Kasumi-1 (cell line): Measurements from ENCODE around the gene EXOC3L1.

ENCODE experiments used
- DNase-seq, 2 experiments: peaks; one replicate each; lab custom pipeline; 2025; lab: John Stamatoyannopoulos, UW

The EXOC3L1 gene

GRCh38 chr16:67198238-67198734 lies 8.3 kb upstream of the EXOC3L1 start:
- peak; percentile 57 to 64 for DNase-seq

GRCh38 chr16:67197704-67198103 lies 7.8 kb upstream of the EXOC3L1 start:
- no peak for DNase-seq

DNA sequence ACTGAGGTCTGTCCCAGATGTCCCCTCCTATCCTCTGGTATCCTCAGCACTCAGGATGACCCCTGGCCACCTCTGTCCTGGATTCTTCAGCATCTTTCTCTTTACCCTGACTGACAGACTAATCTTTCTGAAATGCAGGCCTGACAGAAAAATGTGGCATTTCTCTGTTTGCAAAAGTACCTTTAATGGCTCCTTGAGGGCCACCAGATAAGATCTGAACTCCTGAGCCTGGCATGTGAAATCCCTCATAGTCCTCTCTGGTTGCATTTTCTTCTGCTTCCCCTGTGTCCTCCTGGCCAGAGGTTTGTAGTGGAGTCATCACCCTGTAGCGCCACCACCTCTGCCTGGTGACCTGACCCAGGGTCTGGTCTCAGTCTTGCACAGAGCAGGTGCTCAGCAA lies 6.9 kb upstream of the EXOC3L1 start:
- no peak for DNase-seq

DNA sequence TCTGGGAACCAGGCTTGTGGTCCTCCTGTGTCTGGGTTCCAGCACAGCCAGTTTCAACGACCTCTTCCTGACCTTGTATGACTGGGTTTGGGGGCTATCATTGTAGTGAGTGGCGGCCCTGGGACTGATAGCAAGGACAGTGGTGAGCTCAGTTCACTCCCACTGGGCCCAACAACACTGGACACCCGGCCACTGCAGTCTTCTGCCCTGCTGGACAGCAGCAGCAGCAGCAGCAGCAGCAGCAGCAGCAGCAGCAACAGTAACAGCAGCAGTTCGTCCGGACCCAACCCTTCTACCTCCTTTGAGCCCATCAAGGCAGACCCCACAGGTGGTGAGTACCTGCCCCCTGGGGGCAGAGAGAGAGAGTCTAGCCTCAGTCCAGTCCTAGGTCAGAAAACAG lies 5.7 kb upstream of the EXOC3L1 start:
- no peak for DNase-seq

DNA sequence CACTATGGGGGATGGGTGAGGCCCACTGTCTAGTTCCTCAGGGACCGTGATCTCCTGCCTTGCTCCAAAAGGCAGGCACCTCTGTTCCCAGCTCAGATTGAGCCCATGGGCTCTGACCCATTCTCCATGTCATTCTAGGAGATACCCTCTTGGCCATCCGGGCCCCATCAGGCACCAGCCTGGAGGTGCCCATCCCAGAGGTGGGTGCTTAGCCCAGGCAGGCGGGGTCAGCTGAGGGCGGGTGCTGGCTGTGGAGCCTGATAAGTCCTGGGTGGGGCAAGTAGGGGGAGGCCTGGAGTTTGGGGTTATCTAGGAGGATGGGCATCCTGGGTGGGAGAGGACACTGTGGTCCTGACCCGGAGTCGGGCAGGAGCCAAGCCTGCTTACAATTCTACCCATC lies 4.3 kb upstream of the EXOC3L1 start:
- no peak for DNase-seq

DNA sequence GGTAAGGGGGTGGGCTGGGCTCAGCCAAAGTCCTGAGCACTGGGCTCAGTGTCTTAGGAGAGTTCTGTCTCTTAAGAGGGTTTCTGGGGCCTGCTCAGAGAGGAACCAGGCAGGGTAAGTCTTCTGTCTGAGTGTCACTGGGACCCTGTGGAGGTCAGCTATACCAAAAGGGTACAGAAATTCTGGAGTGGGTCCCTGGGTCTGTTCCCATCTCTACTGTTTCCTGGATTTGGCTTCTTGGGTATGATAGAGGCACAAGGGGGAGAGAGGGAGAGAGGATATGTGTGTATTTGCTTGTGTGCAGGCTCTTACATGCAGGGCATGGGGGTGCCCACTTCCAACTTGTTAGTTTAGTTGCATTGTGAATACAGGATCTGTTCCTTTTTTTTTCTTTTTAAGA lies 3.6 kb upstream of the EXOC3L1 start:
- DNase-seq, result no peak

DNA sequence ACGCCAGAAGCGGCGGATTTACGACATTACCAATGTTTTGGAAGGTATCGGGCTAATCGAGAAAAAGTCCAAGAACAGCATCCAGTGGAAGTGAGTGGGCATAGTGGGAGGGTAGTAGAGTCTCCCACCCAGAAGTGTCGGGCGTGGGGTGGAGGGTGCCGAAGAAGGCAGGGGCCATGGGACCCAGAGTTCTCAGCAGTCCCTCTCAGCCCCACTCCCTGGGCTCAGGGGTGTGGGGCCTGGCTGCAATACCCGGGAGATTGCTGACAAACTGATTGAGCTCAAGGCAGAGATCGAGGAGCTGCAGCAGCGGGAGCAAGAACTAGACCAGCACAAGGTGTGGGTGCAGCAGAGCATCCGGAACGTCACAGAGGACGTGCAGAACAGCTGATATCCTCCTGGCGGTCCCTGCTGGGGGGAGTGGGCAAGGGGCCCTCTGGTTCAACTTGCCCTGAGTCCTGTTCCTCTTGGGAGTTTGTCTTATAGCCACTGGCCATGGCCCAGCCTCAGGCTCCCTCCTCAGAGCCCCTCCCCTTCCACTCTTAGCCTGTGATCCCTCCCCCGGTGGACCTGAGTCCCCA lies 2.9 kb upstream of the EXOC3L1 start:
- DNase-seq, result no peak

- DNase-seq, result peak; percentile 94
Measured at GRCh38 chr16:67191995-67192681, 2.2 kb upstream of the EXOC3L1 start, which contains the start of gene E2F4. Gene E2F4 (plus strand): TSS chr16:67192155. CDS start chr16:67192228, 73 bp downstream.

- no peak for DNase-seq
Measured at GRCh38 chr16:67191411-67191994, 1.6 kb upstream of the EXOC3L1 start.

GRCh38 chr16:67190448-67191399 lies 788 bp upstream of the EXOC3L1 start:
- no peak for DNase-seq

- no peak for DNase-seq
Measured at GRCh38 chr16:67188798-67189197, 1.1 kb downstream of the EXOC3L1 start.

GRCh38 chr16:67188323-67188722 lies 1.6 kb downstream of the EXOC3L1 start:
- DNase-seq, result no peak

DNA sequence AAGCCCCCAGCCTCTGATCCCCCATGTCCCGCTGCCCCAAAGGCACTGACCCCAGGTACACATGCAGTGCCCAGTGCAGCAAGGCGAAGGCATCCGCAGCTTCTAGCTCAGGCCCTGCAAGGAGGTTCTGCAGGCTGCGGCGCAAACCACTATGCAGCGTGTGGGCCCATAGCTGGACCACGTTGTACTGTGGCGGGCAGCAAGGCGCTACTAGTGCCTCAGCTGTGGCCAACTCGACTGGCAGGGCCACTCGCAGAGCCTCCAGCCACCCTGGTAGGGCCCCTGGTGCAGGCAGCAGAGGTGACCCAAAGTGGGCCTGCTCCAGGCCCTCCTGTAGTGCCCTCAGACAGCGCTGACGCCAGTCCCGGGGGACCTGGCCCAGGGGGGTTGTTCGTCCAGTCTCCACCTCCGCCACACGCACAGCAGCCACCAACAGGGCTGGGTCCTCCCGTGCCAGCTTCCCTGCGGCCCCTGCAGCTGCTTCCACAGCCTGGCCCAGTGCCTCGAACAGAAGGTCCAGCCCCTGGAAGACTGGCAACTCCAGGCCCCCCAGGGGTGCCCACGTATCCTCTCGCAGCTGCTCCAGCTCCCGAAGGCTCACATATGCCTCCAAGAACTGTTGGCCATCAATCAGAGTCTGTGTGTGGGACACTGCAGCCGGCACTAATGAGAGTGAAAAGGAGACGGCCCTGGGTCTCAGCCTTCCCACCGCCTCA lies 2.6 kb downstream of the EXOC3L1 start:
- DNase-seq, result no peak

DNA sequence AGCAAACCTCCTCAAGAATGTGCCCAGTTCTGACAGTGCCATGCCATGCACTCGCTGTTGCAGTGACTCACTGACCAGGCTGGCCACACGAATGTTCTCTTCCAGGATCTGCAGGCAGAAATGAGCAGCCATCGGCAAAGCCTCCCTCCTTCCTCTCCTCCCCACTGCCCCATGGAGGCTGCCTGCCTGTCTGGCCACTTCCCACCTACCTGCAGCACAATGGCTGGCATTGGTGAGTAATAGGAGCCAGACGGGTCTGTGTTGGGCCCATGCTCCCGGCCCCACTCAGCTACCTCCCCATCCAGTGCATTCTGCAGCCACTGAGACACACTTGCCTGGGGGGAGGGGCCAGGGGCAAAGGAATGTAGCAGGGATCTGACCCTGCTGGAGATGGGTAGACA lies 3.4 kb downstream of the EXOC3L1 start:
- no peak for DNase-seq

- no peak for DNase-seq
Measured at GRCh38 chr16:67185651-67186134, 4.2 kb downstream of the EXOC3L1 start.

DNA sequence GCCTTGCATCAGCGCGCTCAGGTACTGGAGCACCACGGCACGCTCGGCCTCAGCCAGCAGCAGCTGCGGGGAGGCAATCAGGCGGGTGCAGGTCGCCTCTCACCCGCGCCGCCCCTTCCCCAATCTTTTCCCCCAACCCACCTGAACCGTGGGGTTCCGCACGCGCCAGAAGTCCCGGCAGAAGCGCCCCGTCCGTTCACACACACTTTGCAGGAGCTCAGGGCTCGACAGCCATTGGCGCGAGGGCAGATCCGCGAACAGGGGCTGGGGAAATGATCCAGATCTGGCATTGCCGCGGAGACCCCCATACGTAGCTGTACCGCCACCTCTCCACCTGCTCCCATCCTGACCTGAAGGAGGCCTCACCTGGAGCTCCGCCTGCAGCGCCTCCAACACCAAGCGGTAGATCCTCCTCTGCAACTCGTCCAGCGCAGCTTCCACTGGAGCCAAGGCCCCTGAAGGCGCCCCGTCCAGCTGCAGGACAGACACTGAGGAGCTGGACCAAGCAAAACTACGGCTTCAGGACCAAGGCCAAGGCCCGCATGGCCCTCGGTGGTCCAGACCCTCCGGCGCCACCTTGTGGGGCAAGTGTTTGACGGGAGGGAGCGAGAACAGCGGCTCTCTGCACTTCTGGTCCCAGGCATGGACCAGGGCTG lies 4.8 kb downstream of the EXOC3L1 start:
- peak; percentile 75 to 77 for DNase-seq

GRCh38 chr16:67184453-67184994 lies 5.4 kb downstream of the EXOC3L1 start:
- DNase-seq, result no peak

DNA sequence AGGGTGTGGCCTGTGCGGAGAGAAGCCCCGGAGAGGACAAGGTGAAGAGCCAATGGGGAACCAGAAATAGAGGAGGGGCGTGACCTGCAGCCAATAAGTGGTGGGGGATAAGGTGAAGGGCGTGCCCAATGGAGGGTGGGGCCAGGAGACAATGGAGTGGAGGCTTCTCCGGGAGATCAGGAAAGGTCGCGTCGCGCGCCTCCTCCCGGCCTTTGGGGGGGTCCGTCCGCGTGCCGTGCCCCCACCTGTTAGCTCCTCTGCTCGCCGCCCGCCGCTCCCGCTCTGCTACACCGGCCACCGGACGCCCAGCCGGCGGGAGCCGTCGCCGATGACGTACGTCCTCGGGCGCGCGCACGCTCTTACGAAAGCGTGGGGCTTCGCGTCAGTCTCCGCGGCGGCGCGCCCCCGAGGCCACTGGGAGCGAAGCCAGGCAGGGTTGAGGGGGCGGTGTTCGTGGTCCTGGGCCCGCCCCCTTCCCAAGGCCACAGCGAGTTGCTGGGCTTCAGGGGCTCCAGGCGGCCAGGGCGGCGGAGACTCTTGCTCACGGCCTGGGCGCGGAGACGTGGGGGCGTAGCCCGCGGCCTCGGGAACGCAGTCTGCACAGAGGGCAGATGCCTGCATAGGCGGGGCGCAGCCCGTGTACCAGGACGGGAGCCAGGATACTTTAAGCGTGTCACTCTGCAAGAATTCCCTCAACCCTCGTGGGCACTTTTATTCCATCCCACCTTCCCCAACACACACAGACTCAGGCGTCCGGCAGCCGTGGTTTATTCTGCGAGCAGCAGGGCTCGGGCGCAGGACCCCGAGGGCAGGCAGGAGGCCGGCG lies 6.1 kb downstream of the EXOC3L1 start, which contains the start of gene MATCAP1:
TSS of gene MATCAP1 (minus strand) at position 337 of the 826 bp plus-strand sequence. CDS start 3,353 bp downstream, outside the sequence.
- DNase-seq, result peak; percentile 98 to 99

GRCh38 chr16:67183284-67183626 lies 6.7 kb downstream of the EXOC3L1 start:
- no peak for DNase-seq

DNA sequence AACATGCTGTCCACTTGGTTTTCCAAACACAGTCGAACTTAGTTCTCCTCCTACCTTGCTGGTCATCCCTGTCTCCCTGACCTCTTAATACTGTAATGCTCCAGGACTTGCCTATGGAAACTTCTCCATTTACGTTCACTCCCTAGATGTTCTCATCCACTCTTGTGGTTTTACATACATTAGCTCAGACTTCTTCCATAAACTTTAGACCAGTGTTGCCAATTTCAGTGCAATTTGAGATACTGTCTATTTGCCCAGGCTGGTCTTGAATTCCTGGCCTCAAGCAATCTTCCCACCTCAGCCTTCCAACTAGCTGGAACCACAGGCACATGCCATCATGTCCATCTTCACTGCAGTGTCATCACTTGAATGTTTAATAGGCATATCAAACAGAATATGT lies 7.6 kb downstream of the EXOC3L1 start:
- DNase-seq, result no peak
